Fibroblast of mammary gland (primary cell): ENCODE data around the gene LPCAT4.
A peak's percentile ranks its signal among the peaks of the same experiment; 100 is the strongest.

Experiments
- DNase-seq: peaks from one replicate; pipeline ENCODE4 v3.0.0-alpha.2; 2010; ENCODE audit warnings: low read depth
- H3K4me3 ChIP-seq: 2 replicates; pipeline ENCODE4 v1.5.1; 2011; ENCODE audit warnings: low read depth, mild to moderate bottlenecking, low read length, moderate library complexity; ENCODE audit not compliant: control insufficient read depth
- TF ChIP-seq, protein P1 (sequence below): conservative IDR thresholded peaks from 2 replicates; pipeline ENCODE4 v1.5.1; 2011; ENCODE audit warnings: low read depth, low read length, inconsistent platforms; ENCODE audit not compliant: control insufficient read depth, insufficient read depth

LPCAT4 gene

GRCh38 chr15:34324933-34325332 lies 42.1 kb downstream of the LPCAT4 start:
- TF ChIP-seq, protein P1, sequence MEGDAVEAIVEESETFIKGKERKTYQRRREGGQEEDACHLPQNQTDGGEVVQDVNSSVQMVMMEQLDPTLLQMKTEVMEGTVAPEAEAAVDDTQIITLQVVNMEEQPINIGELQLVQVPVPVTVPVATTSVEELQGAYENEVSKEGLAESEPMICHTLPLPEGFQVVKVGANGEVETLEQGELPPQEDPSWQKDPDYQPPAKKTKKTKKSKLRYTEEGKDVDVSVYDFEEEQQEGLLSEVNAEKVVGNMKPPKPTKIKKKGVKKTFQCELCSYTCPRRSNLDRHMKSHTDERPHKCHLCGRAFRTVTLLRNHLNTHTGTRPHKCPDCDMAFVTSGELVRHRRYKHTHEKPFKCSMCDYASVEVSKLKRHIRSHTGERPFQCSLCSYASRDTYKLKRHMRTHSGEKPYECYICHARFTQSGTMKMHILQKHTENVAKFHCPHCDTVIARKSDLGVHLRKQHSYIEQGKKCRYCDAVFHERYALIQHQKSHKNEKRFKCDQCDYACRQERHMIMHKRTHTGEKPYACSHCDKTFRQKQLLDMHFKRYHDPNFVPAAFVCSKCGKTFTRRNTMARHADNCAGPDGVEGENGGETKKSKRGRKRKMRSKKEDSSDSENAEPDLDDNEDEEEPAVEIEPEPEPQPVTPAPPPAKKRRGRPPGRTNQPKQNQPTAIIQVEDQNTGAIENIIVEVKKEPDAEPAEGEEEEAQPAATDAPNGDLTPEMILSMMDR: no peak
- H3K4me3 ChIP-seq: no peak overlapping the region
- DNase-seq: no peak

- TF ChIP-seq, protein P1: no peak
- no peak for DNase-seq
- H3K4me3 ChIP-seq: no peak overlapping the region
Observed at GRCh38 chr15:34323217-34323616, 43.8 kb downstream of the LPCAT4 start.

DNA sequence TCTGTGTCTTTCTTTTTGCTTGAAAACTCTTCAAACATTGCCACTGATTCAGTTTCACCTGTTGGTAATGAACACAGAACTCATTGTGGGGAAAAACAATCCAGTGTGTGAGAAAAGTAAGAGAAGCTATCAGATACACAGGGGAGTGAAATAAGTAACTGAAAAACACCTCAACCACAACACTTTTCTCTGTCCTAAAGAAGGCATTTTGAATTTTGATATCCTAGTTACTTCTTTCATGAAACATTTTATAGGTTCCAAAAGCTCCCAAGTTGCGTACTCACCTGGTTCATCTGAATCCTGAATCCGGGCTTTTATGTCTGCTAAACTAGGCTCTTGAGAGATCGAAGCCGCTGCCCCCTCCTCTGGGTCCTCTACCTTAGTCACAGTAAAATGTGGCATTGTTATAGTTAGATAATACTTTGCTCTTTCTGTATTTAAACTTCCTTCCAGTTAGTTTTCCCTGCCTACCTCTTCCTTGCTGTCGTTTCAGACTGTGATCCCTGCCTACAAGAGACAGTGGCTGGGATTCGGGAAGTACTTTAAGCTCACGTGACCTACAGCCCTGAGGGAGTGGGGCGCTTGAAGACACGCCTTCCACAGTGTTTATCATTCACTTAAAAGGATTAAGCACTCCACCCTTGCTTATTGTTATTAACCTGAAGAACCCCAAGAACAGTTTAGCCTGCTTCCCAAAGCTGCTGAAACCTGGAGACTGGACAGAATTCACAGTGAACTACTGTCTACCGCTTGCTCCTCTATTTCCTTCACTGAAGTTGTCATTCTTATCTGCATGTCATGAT lies 48.5 kb downstream of the LPCAT4 start:
- TF ChIP-seq, protein P1: no peak
- peak; percentile 79 for DNase-seq

GRCh38 chr15:34314491-34315490 lies 52.2 kb downstream of the LPCAT4 start:
- TF ChIP-seq, protein P1: no peak
- peak; percentile 33 for DNase-seq
- no peak overlapping the region for H3K4me3 ChIP-seq

More for the DNA sequence above, 48.5 kb downstream of the LPCAT4 start:
- H3K4me3 ChIP-seq: peak overlapping the region; percentile 75

DNA sequence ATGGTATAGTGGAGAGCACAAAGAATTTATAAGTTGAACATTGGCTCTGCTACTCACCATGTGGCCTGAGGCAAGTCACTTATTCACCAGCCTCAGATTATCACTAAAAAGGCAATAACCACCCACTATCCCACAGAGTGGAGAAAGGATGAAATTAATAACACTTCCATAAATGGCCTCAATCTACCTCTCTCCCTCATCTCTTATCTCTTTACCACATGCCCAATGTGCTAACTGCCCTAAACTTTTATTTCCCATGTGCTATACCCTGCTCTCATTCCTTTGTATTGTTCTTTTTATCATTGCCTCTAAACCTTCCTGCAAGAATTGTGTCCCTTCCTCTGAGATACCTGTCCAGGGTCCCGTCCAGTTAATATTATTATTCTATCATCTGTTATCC lies 55.4 kb downstream of the LPCAT4 start:
- H3K4me3 ChIP-seq: no peak overlapping the region
- TF ChIP-seq, protein P1: no peak
- DNase-seq: no peak
